Right cardiac atrium (tissue), 5 donors: Measurements from ENCODE around the gene STARD5. TPM values are rescaled to one million over a fixed set of nuclear protein-coding genes. Genes with fewer than 3 reads are reported as not detected.
"Not testable (repeated sequence)": the region's sequence is repeated elsewhere in the genome, so short reads cannot be mapped to it uniquely, and the experiment has no call there.

Experiments used
- ATAC-seq, 2 donors: fragments of 200-7000 bp; cut with Tn5 transposase; one replicate each; pipeline versions ENCODE4 v1.8.0 to v1.9.1; 2020; ENCODE audit warnings: moderate library complexity in 2 of 2, mild to moderate bottlenecking in 1 of 2
- DNase-seq, 3 donors: peaks; one replicate each; pipeline ENCODE4 v3.0.0-alpha.2; 2020
- H3K27ac ChIP-seq: one replicate; pipeline ENCODE4 v1.5.1; 2013; ENCODE audit warnings: mild to moderate bottlenecking, low read length, control low read depth, moderate library complexity
- H3K27me3 ChIP-seq: one replicate; pipeline ENCODE4 v1.6.1; 2013; ENCODE audit not compliant: control insufficient read depth, insufficient read depth
- H3K4me1 ChIP-seq: one replicate; pipeline ENCODE4 v1.6.1; 2013; ENCODE audit warnings: low read length; ENCODE audit not compliant: control insufficient read depth, insufficient read depth
- H3K4me3 ChIP-seq: one replicate; pipeline ENCODE4 v1.5.1; 2013; ENCODE audit warnings: low read length, control low read depth
- H3K9me3 ChIP-seq: one replicate; pipeline ENCODE4 v1.6.1; 2013; ENCODE audit warnings: low read length; ENCODE audit not compliant: control insufficient read depth
- WGBS: extraction: QIAGEN DNeasy Blood & Tissue Kit; methylation state at CpG from one replicate; pipeline ENCODE4 v1.1.7; 2013; 5-methylcytosine and 5-hydroxymethylcytosine counted together
- intact Hi-C, 4 donors: fragments of 100-400 bp; cut with DNase I; formaldehyde crosslinking; loops; one replicate each; pipeline versions ENCODE4 v1.11.0 to v1.14.0; 2022 to 2023
- polyA plus RNA-seq: library from polyadenylated mRNA; stranded (reverse); fragments of 200-250 nt; gene quantifications from one replicate; pipeline ENCODE4 v1.2.3, GENCODE V29; 2013
- total RNA-seq, 4 donors: library from RNA; stranded (reverse); fragmentation: NEBNext Ultra II Directional; extraction: Animal tissue kit (Norgen Biotek cat#: 25700); gene quantifications; one replicate each; pipeline ENCODE4 v1.2.1, GENCODE V29; 2021
- donor health status: healthy with polysubstance abuse.
- donor health status: DM: no; HTN: yes; CAD: no.
- donor health status: DM: no; HTN: no; CAD: no.
- donor health status: DM: no; HTN: yes; CAD: no; lungs with severe emphysema.
- donor health status: DM: yes; HTN: yes; CAD: no.

The STARD5 gene
- total and polyA plus RNA-seq, 5 donors, result 1.7 to 5.3 (median 2.7) TPM

- H3K27ac ChIP-seq, result peak overlapping the region; percentile 40
Observed at GRCh38 chr15:81337241-81337640, 13.3 kb upstream of the STARD5 start.

GRCh38 chr15:81336568-81336967, 12.6 kb upstream of the STARD5 start:
- no peak for DNase-seq
- no peak overlapping the region for H3K27ac ChIP-seq
- no peak overlapping the region for H3K4me3 ChIP-seq
- WGBS, result 86% methylated on average over 4 of the region's 4 CpGs
- intact Hi-C loops, result no loop called here
- H3K9me3 ChIP-seq, result no peaks in the 10 kb centered on the region
- ATAC-seq, result no peak
- no peaks in the 10 kb centered on the region for H3K27me3 ChIP-seq
- peaks cover 2% of the 10 kb centered on the region for H3K4me1 ChIP-seq

More at GRCh38 chr15:81337241-81337640, 13.3 kb upstream of the STARD5 start:
- Histone ChIP-seq H3K27me3 (no peaks in the 10 kb centered on the region), H3K4me3 (no peak overlapping the region), H3K9me3 (no peaks in the 10 kb centered on the region), H3K4me1 (peaks cover 2% of the 10 kb centered on the region)
- DNase-seq (no peak), ATAC-seq (no peak)
- WGBS, result 73% methylated on average over 3 of the region's 3 CpGs
- intact Hi-C loops, result no loop called here

GRCh38 chr15:81335631-81336030, 11.7 kb upstream of the STARD5 start:
- Histone ChIP-seq H3K27ac (no peak overlapping the region), H3K27me3 (no peaks in the 10 kb centered on the region), H3K4me3 (no peak overlapping the region), H3K9me3 (no peaks in the 10 kb centered on the region), H3K4me1 (peaks cover 2% of the 10 kb centered on the region)
- intact Hi-C loops, result no loop called here
- ATAC-seq, result no peak
- 80% methylated on average over 4 of the region's 4 CpGs for WGBS
- DNase-seq, result no peak

GRCh38 chr15:81334768-81335435, 11.0 kb upstream of the STARD5 start:
- ATAC-seq (peak; percentile 35 to 65), DNase-seq (no peak)
- Histone ChIP-seq H3K27ac (no peak overlapping the region), H3K27me3 (no peaks in the 10 kb centered on the region), H3K9me3 (no peaks in the 10 kb centered on the region), H3K4me1 (peaks cover 2% of the 10 kb centered on the region), H3K4me3 (no peak overlapping the region)
- intact Hi-C loops, result no loop called here
- WGBS, result 73% methylated on average over 10 of the region's 10 CpGs

- Histone ChIP-seq H3K4me1 (peaks cover 2% of the 10 kb centered on the region), H3K9me3 (no peaks in the 10 kb centered on the region), H3K27ac (no peak overlapping the region), H3K4me3 (no peak overlapping the region), H3K27me3 (no peaks in the 10 kb centered on the region)
- whole genome bisulfite sequencing, result 97% methylated on average over 3 of the region's 3 CpGs
- no peak for ATAC-seq
- intact Hi-C loops, result no loop called here
- no peak for DNase-seq
Observed at GRCh38 chr15:81333363-81333762, 9.4 kb upstream of the STARD5 start.

- Histone ChIP-seq H3K27me3 (no peaks in the 10 kb centered on the region), H3K4me1 (peaks cover 2% of the 10 kb centered on the region), H3K4me3 (no peak overlapping the region), H3K27ac (no peak overlapping the region), H3K9me3 (no peaks in the 10 kb centered on the region)
- ATAC-seq (no peak), DNase-seq (no peak)
- intact Hi-C loops, result no loop called here
- WGBS, result 95% methylated on average over 12 of the region's 12 CpGs
Observed at GRCh38 chr15:81332326-81332725, 8.4 kb upstream of the STARD5 start.

GRCh38 chr15:81331600-81331999, 7.7 kb upstream of the STARD5 start:
- ATAC-seq, result no peak
- H3K9me3 ChIP-seq, result no peaks in the 10 kb centered on the region
- no peak overlapping the region for H3K4me3 ChIP-seq
- no peak for DNase-seq
- no peaks in the 10 kb centered on the region for H3K27me3 ChIP-seq
- peaks cover 2% of the 10 kb centered on the region for H3K4me1 ChIP-seq
- intact Hi-C loops, result no loop called here
- WGBS, result 88% methylated on average over 15 of the region's 15 CpGs
- H3K27ac ChIP-seq, result no peak overlapping the region

GRCh38 chr15:81331141-81331540, 7.2 kb upstream of the STARD5 start:
- H3K4me1 ChIP-seq, H3K9me3 ChIP-seq, H3K27ac ChIP-seq, H3K27me3 ChIP-seq, intact Hi-C loops, DNase-seq, H3K4me3 ChIP-seq, ATAC-seq: not testable (repeated sequence)
- 51% methylated on average over 9 of the region's 9 CpGs for WGBS

GRCh38 chr15:81330366-81331090, 6.6 kb upstream of the STARD5 start:
- Histone ChIP-seq H3K27ac (no peak overlapping the region), H3K4me1 (peaks cover 2% of the 10 kb centered on the region), H3K27me3 (no peaks in the 10 kb centered on the region), H3K4me3 (no peak overlapping the region), H3K9me3 (no peaks in the 10 kb centered on the region)
- ATAC-seq, result no peak
- no peak for DNase-seq
- intact Hi-C loops, result no loop called here
- 65% methylated on average over 5 of the region's 5 CpGs for WGBS

- Histone ChIP-seq H3K27ac (no peak overlapping the region), H3K4me3 (no peak overlapping the region), H3K4me1 (no peaks in the 10 kb centered on the region), H3K9me3 (no peaks in the 10 kb centered on the region), H3K27me3 (no peaks in the 10 kb centered on the region)
- DNase-seq (no peak), ATAC-seq (no peak)
- WGBS, result over 99% methylated on average over 2 of the region's 2 CpGs
- intact Hi-C loops, result no loop called here
Observed at GRCh38 chr15:81329446-81329845, 5.5 kb upstream of the STARD5 start.

- ATAC-seq (no peak), DNase-seq (no peak)
- 76% methylated on average over 3 of the region's 3 CpGs for WGBS
- intact Hi-C loops, result no loop called here
- no peak overlapping the region for H3K27ac ChIP-seq
- H3K4me1 ChIP-seq, result peaks cover under 1% of the 10 kb centered on the region
- no peaks in the 10 kb centered on the region for H3K9me3 ChIP-seq
- H3K27me3 ChIP-seq, result no peaks in the 10 kb centered on the region
- H3K4me3 ChIP-seq, result no peak overlapping the region
Observed at GRCh38 chr15:81327516-81327915, 3.6 kb upstream of the STARD5 start.
